GM18858 (cell line): Measurements from ENCODE around the gene EPHA5.

ENCODE experiments used
- ATAC-seq: cut with Tn5 transposase; IDR thresholded peaks from one replicate; pipeline ENCODE4 v1.9.1; 2021; ENCODE audit not compliant: unreplicated experiment

The EPHA5 gene

GRCh38 chr4:65508168-65508567, 162.1 kb downstream of the EPHA5 start:
- no peak for ATAC-seq

- ATAC-seq = no peak
Observed at GRCh38 chr4:65502131-65502701, 168.1 kb downstream of the EPHA5 start.

- ATAC-seq = no peak
Observed at GRCh38 chr4:65498606-65499005, 171.7 kb downstream of the EPHA5 start.

DNA sequence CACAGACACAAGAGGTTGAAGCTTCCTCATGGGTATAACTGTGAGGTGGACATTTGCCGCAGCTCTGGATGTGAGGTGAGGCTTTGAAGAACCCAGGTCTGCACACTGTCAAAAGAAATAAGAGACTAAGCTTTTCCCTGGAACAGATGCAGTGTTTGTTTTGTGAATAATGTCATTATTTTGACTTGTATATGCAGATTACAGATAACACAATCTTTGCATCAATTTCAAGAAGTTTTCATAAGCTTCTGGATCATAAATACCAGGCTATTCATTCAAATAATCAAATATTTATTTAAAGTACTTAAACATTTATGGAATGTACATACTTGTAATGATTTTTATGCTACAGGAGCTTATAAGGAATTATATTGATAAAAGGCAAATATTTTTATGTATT, 174.8 kb downstream of the EPHA5 start:
- no peak for ATAC-seq

DNA sequence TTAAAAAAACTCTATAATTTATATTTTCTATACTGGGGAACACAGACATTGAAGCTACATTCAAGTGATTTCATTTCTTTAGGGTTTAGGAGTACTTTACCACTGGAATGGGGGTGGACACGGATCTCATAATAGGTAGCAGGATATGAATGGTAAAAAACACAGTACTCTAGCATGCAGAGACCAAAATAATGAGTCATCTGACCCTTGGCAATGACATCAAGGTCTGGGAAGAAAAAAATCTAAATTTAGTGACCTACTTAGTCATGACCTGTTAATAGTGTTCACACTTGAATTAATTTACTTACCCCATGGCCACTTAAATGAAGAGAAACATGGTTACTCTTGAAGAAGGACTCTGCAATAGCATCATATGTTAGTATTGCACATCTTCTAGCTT, 187.9 kb downstream of the EPHA5 start:
- no peak for ATAC-seq

- ATAC-seq = no peak
Observed at GRCh38 chr4:65472531-65472930, 197.8 kb downstream of the EPHA5 start.

DNA sequence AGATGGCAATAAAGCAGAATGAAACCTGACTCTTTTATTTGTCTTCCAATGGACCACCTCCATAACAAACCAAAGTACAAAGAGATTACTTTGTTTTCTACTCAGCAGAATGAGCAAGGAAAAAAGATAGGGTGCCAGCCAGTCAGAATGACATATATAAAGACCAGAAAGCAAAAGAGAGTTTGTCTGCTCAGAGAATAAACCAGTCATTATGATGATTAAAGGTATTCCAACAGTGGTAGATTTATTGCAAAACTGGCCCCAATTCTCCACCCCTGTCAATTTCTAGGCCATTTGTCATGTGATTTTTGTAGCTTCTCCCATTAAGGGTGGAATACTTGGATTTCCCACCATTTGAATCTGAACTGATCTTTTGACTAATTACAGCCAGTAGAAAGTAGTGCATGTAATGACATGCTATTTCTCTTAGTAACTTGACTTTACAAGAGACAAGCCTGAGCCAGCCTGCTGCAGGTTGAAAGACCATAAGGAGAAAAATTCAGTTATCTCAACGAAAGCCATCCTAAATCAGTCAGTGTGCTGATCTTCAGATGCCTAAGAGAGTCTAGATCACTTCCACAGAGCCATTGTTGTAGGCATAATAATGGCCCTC, 203.1 kb downstream of the EPHA5 start:
- no peak for ATAC-seq

- ATAC-seq = no peak
Observed at GRCh38 chr4:65461781-65462180, 208.5 kb downstream of the EPHA5 start.

- no peak for ATAC-seq
Observed at GRCh38 chr4:65457011-65457410, 213.3 kb downstream of the EPHA5 start.

GRCh38 chr4:65456579-65456978, 213.7 kb downstream of the EPHA5 start:
- no peak for ATAC-seq

DNA sequence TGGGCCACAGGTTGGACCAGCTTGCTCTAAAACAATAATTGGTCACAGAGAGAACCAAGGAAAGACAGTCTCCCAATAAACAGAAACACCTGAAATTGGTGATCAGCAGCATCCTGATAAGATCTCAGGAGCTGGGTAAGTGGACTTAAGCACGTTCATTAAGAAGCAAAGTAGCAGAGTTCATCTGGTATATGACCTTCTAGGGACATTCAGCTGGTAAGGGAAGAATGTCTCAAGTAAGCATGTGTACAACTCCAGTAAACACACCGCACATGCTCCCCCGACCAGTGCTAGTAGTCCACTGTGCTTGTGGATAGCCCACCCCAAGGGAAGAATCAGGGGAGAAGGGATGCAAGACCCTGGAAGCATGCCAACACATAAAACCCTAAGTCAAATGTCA, 216.9 kb downstream of the EPHA5 start:
- ATAC-seq = no peak

DNA sequence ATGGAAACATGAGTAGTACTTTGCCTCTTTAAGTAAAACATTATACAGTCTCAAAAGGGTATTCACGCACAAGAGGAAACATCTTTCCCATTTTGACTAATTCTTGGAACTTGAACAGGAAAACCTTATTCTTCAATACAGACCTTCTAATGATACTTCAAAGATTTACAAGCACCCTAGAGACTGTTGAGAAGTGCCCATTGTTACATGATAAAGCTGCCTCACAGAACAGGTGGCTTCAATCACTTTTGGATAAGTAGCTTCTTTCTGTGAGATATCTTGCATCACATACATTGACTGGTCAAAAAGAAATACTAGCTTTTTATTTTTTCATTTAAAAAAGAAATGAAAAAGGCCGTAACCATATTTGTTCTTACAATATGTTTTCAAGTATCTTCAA, 219.4 kb downstream of the EPHA5 start:
- no peak for ATAC-seq

- no peak for ATAC-seq
Observed at GRCh38 chr4:65437102-65437501, 233.2 kb downstream of the EPHA5 start.

DNA sequence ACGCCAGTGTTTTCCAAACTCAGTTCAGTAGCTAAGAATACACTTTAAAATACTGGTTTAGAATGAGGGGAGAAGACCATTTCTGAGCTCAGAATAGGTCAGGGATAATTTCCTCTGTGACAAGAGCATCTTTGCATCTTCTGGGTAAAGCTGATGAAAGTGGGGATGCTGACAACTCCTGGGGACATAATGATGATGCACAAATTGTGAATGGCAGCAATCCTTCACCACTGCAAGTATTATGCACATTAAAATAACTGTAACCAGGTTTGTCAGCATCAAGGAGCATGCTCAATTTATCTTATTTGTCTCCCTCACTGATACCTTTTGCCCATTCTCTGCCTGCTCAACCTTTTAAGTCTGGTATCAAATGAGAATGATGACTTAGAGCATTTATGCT, 248.2 kb downstream of the EPHA5 start:
- no peak for ATAC-seq

DNA sequence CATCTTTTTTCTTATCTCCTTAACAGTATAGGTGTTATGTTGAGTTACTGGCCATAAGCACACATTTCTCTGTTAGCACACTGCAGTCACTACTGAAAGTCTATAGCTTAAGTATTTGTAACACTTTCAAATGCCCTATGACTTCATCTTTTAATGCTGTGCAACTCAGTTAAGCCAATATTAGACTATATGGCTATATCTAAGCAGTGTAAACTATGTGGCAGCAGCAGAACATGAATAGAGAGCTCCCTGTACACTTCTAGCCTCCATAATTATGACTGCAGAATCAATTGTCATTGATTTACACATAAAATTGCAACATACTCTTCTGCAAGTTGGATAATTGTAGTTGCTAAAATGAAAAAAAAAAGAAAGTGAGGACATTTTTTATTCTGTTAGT, 250.3 kb downstream of the EPHA5 start:
- no peak for ATAC-seq

DNA sequence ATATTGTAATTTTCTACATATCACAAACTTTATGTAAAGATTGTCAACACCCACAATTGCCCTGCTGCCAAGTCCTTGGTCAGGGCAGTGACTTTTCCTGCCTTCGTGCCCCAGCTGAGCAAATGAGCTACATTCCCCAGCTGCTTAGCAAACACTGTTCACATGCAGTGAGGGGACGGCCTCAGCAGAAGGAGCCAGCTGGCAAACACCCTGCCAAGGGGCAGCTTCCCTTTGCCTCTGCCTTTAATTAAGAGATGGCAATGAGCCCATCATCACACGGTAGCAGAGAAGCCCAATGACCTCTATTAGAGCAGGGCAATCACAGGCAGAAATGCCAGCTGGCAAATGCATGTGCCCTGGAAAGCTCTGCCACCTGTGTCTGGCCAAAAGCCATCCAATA, 253.4 kb downstream of the EPHA5 start:
- no peak for ATAC-seq

GRCh38 chr4:65407483-65407882, 262.8 kb downstream of the EPHA5 start:
- no peak for ATAC-seq

DNA sequence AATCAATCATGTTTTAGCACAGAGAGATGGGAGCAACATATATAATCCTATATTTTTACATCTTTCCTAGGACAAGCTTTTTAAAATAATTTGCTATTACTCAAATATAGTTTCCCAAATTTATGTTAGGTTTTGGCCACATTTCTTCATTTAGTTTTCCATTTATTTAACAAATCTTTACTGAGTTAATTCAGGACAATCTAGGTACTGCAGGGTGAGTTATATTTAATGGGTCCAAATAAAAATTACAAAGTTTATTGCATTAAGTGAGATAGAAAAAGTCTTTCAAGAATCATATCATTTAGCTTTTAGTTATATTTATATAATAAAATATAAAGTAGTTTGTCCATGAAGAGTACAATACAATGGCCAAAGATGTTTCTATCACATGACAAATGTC, 269.2 kb downstream of the EPHA5 start:
- no peak for ATAC-seq

DNA sequence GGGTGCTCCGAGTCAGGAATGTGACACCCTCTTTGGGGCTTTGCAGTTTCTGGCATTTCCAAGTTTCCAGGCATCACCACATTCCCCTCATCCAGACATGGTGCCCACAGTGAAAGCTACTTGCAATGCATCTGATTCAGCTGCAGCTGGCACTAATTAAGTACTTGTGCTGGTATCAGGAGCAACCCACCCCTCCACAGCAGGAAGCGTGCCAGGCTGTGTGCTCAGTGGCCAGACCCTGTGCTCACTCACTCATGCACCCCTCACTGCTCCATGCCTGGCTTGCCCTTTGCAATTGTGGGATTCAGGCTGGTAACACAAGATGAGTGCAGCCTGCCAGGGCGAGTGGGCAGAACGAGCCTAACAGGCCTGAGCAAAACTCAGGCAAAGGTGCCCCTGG, 271.2 kb downstream of the EPHA5 start:
- ATAC-seq = no peak

DNA sequence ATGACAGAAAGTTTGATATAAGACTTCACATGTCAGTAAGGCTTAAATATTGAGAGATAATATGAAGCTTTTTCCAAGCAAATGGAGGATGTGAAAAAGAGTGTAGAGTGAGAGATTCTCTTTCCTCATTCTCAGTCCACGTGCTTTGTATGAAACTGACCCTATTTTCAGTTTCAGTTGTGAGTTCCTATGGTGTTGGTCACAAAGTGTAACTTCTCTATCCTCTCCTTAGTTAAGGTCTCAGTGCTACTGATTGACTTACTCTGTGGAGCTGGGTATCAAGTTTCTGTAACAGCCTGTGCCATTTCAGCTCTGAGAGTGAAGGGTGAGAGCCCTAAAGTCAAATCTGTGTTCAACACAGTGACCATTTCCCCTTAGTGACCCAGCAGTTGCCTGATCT, 277.2 kb downstream of the EPHA5 start:
- peak; percentile 90 for ATAC-seq

- no peak for ATAC-seq
Observed at GRCh38 chr4:65392488-65392887, 277.8 kb downstream of the EPHA5 start.

GRCh38 chr4:65391814-65392213, 278.5 kb downstream of the EPHA5 start:
- ATAC-seq = no peak

- no peak for ATAC-seq
Observed at GRCh38 chr4:65391382-65391781, 278.9 kb downstream of the EPHA5 start.
